Measurements from ENCODE around the gene YBX2.

The YBX2 gene

DNA sequence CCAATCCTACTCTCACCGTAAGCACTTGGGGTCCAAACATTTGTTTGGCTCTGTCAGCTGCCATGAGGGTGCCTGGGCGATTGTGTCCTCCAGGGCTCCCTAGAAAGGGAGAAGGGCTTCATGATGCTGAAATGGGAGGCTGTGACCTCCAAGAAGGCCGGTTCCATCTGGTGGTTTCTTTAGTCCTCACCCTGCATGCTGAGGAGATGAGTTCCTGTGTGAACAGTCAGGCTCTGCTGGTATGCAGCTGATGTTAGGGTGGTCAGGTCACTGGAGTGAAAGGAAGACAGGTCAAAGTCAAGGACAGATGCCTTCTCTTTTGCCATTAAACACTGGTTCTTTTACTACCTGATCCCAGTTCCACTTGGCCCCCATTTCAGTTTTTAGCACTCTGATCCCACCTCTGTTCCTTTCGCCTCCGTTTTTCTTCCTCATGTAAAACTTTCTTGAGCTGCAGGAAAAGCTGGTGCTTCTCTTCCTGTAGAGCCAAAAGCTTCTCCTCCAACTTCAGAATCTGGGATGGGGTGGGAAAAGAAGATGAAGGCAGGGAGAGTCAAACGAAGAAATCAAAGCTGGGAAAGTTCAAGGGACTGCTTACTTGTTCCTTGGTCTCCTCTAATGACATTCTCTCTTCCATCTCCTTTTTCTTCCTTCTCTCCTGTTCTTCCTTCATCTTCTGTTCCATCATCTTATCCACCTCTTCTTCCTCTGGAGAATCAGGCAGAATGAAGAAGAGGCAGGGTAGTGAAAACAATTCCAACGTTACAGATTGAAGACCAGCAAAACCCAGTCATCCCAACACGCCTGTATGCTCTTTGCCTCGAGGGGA lies 19.7 kb upstream of the YBX2 start:
- peaks cover 77% of the 10 kb centered on the region for H3K36me3 Mint-ChIP-seq (ENCODE audit: low read depth)
- peak overlapping the region; percentile 93 for H3K4me3 Mint-ChIP-seq
- H3K27me3 Mint-ChIP-seq = no peaks in the 10 kb centered on the region
- peak overlapping the region; percentile 92 for H3K27ac Mint-ChIP-seq
- peaks cover 60% of the 10 kb centered on the region for H3K4me1 Mint-ChIP-seq (ENCODE audit: low read depth)
- H3K9me3 Mint-ChIP-seq = no peaks in the 10 kb centered on the region

DNA sequence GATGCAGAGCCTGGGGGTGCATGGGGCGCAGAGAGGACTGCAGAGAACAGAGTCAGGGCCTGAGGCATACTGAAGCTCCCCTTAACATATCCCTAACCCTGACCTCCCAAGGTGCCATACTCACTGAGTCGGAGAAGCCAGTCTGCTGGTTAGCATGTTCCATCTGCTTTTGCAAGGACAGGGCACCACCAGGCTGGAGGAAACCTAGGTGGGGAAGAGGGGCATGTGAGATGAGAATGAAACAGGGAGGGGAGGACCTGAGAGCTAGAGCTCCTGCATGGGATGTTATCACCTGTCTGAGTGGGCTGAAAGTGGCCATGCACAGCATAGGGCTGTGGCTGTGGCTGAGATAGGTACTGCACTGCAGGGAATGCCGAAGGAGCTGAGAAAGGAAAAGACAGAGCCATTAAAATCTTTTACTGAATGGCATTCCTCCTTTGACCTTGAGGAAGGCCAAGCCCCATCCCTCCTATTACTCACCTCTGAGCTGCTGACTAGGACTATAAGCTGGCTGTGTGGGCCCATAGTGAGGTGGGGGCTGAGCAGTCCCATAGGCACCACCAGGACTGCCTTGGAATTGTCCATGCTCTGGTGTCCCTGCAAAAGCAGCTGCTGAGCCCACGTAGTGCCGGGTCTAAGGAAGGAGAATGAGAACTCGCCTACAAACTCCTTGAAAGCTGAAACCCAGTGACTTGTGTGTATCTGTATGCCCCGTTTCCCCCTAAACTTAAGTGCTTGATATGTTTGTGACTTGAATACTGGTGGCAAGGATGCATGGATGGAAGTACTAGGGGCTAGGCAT lies 18.9 kb upstream of the YBX2 start:
- H3K4me3 Mint-ChIP-seq = peak overlapping the region; percentile 93
- no peaks in the 10 kb centered on the region for H3K27me3 Mint-ChIP-seq
- peaks cover 79% of the 10 kb centered on the region for H3K36me3 Mint-ChIP-seq (ENCODE audit: low read depth)
- peak overlapping the region; percentile 92 for H3K27ac Mint-ChIP-seq
- H3K4me1 Mint-ChIP-seq (ENCODE audit: low read depth) = peaks cover 65% of the 10 kb centered on the region
- H3K9me3 Mint-ChIP-seq = no peaks in the 10 kb centered on the region

DNA sequence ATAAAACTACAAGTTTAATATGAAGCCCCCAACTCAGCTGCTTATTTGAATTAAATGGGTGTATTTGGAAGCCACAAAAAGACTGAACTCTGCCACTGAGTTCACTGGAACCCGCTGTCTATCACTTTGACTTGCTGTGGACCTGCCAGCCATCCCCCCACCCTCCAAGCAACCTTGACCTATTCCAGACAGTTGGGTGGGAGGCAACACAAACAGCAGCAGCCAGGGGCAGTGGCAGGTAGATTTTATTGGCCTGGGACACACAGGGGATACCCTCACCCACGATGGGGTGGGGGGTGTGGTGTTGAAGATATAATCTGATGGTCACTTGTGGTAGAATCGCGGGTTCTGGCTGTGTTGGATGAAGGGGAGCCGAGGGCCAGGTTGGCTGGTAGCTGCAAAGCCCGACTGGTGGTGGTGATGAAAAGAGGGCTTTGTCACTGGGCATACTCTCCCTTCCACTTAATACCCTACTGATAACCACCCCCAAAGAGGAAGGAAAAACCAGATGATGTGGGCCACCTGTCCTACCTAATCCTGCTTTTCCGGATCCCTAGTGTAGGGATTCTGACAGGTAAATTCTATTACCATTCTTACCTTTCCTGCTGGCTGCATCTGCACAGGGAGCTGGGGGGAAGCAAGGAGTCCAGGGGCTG lies 18.1 kb upstream of the YBX2 start:
- Mint-ChIP-seq H3K27ac (peak overlapping the region; percentile 83), H3K4me1 (ENCODE audit: low read depth) (peaks cover 65% of the 10 kb centered on the region), H3K27me3 (no peaks in the 10 kb centered on the region), H3K4me3 (peak overlapping the region; percentile 93), H3K36me3 (ENCODE audit: low read depth) (peaks cover 72% of the 10 kb centered on the region), H3K9me3 (no peaks in the 10 kb centered on the region)

DNA sequence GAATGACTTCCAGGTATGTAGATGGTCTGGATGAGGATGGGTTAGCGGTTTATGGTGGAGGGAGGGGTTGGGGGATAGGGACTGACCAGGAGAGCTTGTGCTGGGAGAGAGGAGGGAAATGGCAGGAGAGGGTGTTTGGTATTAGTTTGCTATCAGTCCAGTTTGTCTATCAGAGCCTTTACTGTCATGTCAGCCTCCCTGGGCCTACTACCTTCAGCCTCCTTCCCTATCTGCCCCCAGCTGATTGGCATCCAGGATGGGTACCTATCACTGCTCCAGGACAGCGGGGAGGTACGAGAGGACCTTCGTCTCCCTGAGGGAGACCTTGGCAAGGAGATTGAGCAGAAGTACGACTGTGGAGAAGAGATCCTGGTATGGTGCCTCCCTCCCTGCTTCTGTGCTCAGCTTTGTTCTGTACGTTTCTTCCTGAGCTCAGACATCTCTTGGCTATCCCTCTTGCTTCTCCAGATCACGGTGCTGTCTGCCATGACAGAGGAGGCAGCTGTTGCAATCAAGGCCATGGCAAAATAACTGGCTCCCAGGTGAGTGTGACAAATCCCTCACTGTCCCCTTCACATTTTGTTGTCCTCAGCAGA lies 16.8 kb upstream of the YBX2 start:
- Mint-ChIP-seq H3K27ac (peak overlapping the region; percentile 100), H3K4me1 (ENCODE audit: low read depth) (peaks cover 72% of the 10 kb centered on the region), H3K27me3 (no peaks in the 10 kb centered on the region), H3K9me3 (no peaks in the 10 kb centered on the region), H3K4me3 (peak overlapping the region; percentile 98), H3K36me3 (ENCODE audit: low read depth) (peaks cover 69% of the 10 kb centered on the region)

DNA sequence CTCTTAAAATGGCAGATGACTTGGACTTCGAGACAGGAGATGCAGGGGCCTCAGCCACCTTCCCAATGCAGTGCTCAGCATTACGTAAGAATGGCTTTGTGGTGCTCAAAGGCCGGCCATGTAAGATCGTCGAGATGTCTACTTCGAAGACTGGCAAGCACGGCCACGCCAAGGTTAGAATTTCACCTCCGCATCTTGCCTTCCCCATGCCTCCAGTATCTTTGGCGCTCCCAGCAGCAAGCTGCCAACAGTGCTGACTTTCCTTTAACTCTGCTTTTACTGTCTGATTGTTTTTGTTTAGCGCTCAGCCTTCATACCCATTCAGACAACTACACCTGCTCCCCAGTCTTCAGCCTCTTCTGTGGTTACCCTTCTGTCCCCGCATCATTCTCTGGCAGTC lies 15.2 kb upstream of the YBX2 start:
- Mint-ChIP-seq H3K4me3 (peak overlapping the region; percentile 98), H3K36me3 (ENCODE audit: low read depth) (peaks cover 68% of the 10 kb centered on the region), H3K27me3 (no peaks in the 10 kb centered on the region), H3K9me3 (no peaks in the 10 kb centered on the region), H3K27ac (peak overlapping the region; percentile 100), H3K4me1 (ENCODE audit: low read depth) (peaks cover 70% of the 10 kb centered on the region)

DNA sequence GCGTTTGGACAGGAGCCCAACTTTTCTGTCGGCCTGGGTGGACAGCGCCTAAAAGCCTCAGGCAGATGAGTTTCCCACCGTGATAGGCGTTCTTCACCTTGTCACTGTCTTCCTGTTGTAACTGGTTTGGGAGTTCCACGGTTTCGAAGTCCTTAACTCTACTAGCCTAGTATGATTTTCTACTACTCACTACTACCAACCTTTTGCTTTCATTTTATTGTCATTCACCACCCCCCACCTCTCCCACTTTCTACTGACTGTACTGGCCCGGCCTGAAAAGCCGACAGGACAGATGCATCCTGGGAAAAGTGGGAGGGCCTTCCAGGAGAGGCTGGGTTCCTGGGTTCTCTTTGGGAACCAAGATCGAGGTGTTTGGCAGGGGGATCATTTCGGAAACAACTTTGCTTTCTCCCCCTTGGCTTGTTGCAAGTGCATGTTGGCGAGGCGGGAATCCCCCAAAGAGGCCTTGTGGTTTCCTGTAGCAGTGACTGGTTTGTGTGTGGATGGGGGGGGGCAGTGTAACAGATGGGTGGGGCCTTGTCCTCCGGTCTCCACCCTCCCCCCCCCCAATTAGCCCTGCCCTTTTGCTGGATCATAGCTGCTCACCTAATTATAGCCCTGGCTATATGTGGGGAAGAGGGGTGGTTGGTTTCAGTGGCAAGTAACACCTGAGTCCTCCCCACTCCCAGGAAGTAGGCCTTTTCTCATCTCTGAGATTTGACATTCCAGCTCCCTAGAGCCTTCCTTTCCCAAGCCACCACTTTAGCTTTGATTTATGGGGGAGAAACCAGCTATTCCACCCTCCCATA lies 14.4 kb upstream of the YBX2 start:
- Mint-ChIP-seq H3K9me3 (no peaks in the 10 kb centered on the region), H3K4me1 (ENCODE audit: low read depth) (peaks cover 62% of the 10 kb centered on the region), H3K27ac (peak overlapping the region; percentile 100), H3K4me3 (peak overlapping the region; percentile 98), H3K36me3 (ENCODE audit: low read depth) (peaks cover 60% of the 10 kb centered on the region), H3K27me3 (no peaks in the 10 kb centered on the region)

DNA sequence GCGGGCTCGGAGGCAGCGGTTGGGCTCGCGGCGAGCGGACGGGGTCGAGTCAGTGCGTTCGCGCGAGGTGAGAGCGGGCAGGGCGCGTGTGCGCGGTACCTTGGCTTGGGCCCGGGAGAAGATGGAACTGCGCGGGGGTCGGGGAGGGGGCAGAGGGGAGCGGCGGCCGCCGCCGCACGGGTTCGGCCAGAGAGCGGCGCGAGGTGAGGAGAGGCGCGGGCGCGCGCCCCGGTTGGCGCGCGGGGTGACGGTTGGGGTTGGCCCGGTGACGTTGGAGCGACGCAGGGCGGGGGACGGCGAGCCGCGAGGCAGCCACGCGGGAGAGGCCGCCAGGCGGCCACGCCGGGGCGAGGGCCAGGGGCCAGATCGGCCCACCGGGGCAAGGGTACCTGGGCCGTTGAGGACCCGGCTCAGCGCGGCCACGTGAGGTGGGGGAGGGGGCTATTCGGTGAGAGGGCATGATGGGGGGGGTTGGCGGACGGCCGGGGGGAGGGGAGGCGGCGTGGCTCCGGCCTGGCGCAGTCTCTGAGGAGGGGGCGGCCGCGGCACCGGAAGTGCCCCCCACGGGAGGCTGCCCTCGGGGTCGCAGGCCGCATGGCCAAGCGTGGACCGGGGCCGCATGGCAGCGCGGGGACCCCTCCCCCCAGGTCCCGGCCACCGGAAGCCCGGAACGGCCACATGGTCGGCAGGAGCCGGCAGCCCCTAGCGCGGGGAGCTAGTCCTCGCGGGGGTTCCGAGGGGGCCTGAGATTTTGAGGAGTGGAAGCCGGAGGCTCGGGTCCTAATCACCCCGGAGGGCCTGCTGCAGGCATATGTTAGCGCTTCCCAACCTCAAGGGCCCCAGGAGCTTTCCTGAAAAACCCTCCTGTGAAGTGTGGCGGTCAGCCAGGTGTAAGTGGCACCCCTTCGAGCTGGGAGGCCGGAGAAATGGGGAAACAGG lies 13.5 kb upstream of the YBX2 start:
- H3K9me3 Mint-ChIP-seq = no peaks in the 10 kb centered on the region
- H3K4me3 Mint-ChIP-seq = peak overlapping the region; percentile 98
- no peaks in the 10 kb centered on the region for H3K27me3 Mint-ChIP-seq
- peaks cover 51% of the 10 kb centered on the region for H3K36me3 Mint-ChIP-seq (ENCODE audit: low read depth)
- peaks cover 53% of the 10 kb centered on the region for H3K4me1 Mint-ChIP-seq (ENCODE audit: low read depth)
- peak overlapping the region; percentile 100 for H3K27ac Mint-ChIP-seq

DNA sequence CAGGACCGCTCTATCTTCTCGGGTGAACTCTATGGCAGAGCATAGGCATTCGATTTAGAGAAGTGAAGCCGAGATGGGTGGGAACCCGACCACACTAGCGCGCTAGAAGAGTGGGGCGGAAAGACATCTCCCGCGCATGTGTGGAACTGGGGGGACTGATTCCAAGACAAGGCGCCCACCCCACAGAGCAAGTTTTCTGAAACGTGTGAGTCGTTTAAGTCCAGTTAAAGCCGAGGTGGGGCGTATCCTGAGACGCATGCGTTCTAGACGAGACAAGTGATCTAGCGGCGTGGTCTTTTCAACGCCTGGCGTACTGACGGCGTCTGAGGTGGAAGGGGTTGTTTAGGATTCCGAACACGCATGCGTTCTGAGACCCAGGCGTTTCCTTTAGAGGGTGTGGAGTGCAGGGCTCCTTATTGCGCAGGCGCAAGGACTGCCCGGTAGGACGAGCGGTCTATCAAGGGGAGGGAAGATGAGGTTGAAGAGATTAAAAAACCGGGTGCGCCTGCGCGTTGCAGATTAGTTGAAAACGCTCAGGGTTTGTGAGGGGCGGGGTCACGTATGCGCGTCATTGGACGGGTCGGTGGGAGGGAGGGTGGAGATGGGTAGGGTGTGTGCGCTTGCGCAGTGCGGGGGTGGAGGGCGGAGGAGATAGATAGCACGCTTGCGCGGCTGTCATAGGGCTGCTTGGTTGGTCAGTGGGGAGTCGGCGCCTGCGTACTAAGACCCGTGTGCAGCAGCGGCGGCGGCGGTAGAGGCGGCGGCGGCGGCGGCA lies 12.7 kb upstream of the YBX2 start, which contains the start of gene EIF5A:
EIF5A (plus strand) TSS at position 718 of the 775 bp plus-strand sequence. CDS start 2,008 bp downstream, outside the sequence.
- H3K4me1 Mint-ChIP-seq (ENCODE audit: low read depth) = peaks cover 45% of the 10 kb centered on the region
- H3K36me3 Mint-ChIP-seq (ENCODE audit: low read depth) = peaks cover 43% of the 10 kb centered on the region
- H3K27me3 Mint-ChIP-seq = peaks cover under 1% of the 10 kb centered on the region
- H3K4me3 Mint-ChIP-seq = peak within 1 kb of the TSS; percentile 98
- peak within 1 kb of the TSS; percentile 100 for H3K27ac Mint-ChIP-seq
- H3K9me3 Mint-ChIP-seq = no peaks in the 10 kb centered on the region

DNA sequence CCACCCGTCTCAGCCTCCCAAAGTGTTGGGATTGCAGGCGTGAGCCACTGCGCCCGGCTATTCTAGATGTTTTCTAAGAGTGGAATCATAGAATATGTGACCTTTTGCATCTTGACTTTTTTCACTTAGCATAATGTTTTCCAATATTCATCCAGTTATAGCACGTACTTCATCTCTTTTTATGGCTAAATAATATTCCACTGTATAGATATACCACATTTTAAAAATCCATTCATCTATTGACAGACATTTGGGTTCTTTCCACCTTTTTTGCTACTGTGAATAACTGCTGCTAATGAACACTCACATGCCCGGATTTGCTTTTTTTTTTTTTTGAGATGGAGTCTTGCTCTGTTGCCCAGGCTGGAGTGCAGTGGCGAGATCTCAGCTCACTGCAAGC lies 9.7 kb upstream of the YBX2 start:
- peaks cover 4% of the 10 kb centered on the region for H3K27me3 Mint-ChIP-seq
- no peaks in the 10 kb centered on the region for H3K9me3 Mint-ChIP-seq

DNA sequence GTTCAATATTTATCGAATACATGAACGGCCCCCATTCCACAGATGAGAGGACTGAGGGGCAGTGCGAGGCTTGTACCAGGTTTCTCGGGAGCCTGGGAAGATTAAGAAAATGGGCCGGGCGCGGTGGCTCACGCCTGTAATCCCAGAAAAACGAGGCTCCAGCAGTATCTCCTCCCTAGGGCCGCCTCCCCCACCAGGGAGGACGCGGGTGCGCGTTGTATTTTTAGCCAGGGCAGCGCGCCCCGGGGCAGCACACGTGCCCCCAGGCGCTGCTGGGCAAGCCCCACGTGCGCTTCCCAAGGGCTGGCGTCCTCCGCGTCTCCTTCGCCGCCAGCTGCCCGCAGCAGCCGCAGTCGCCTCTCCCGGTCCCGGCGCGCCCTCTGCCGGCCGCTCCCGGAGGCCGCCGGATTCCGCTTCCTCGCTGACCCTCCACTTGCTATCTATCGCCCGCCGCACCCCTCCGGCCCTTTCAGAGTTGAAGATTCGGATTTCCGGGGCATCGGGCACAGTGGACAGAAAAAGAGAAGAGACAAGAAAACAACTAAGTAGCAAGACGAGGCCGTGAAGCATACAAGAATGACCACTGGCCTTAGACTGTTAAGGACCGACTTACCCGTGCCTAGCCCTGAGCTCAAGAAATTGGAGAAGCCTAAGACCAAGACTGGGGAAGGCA lies 1.9 kb upstream of the YBX2 start:
- Mint-ChIP-seq H3K27me3 (peaks cover 31% of the 10 kb centered on the region), H3K4me3 (peak overlapping the region; percentile 45), H3K4me1 (ENCODE audit: low read depth) (peaks cover 25% of the 10 kb centered on the region), H3K9me3 (no peaks in the 10 kb centered on the region), H3K36me3 (ENCODE audit: low read depth) (no peaks in the 10 kb centered on the region), H3K27ac (no peak overlapping the region)

More for the DNA sequence above, 9.7 kb upstream of the YBX2 start:
- Mint-ChIP-seq H3K4me1 (ENCODE audit: low read depth) (peaks cover 17% of the 10 kb centered on the region), H3K27ac (no peak overlapping the region), H3K4me3 (no peak overlapping the region), H3K36me3 (ENCODE audit: low read depth) (peaks cover 14% of the 10 kb centered on the region)

DNA sequence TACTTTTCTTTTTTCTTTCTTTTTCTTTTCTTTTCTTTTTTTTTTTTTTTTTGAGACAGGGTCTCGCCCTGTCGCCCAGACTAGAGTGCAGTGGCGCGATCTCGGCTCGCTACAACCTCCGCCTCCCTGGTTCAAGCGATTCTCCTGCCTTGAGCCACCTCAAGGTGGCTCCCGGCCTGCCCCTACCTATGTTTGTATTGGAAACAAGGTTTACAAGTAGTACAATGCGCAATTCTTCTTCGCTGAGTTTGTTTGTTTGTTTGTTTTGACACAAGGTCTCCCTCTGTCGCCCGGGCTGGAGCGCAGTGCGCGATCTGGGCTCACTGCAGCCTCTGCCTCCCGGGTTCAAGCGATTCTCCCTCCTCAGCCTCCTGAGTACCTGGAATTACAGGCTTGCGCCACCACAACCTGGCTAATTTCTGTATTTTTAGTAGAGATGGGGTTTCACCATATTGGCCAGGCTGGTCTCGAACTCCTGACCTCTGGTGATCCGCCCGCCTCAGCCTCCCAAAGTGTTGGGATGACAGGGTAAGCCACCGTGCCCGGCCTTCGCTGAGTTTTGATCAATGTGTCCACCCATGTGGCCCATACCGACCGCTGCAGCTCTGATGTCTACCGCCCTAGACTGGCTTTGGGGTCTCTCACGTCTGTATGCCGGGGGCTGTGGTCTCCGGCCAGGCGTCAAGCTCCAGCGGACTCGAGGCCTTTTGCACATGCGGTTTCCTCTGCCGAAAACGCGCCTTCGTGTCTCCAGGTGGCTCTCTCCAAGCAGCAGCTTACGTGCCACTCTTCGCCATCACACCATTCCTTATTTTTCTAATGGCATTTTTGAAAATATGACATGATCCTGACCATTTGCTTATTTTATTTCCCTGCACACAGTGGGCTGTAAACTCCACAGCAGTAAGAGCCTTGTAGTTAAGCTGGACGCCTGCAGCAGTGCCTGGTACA lies 1.1 kb upstream of the YBX2 start:
- peaks cover 25% of the 10 kb centered on the region for H3K4me1 Mint-ChIP-seq (ENCODE audit: low read depth)
- peaks cover 31% of the 10 kb centered on the region for H3K27me3 Mint-ChIP-seq
- no peaks in the 10 kb centered on the region for H3K9me3 Mint-ChIP-seq
- peak overlapping the region; percentile 73 for H3K4me3 Mint-ChIP-seq
- H3K36me3 Mint-ChIP-seq (ENCODE audit: low read depth) = no peaks in the 10 kb centered on the region
- no peak overlapping the region for H3K27ac Mint-ChIP-seq

Measured in stimulated activated naive CD8-positive, alpha-beta T cell treated with anti-CD3 and anti-CD28 coated beads, Interleukin-15, Interleukin-2, amounts not matched to agents 100 ng/mL and 50 ng/mL, for 24 hours (primary cell).